ENCODE results near the gene ARID4B. TPM values are rescaled to one million over a fixed set of nuclear protein-coding genes. Genes with fewer than 3 reads are reported as not detected.

ARID4B gene
- total and polyA plus RNA-seq, 2 donors (not counting 3 experiments of a cell fraction or from before 2014, with no cell fraction given), result 6.7 to 40.7 TPM

- intact Hi-C loops (cut with micrococcal nuclease), result no loop called here
- H3K4me3 ChIP-seq (replicated peaks in 1 of 3; ENCODE audit: insufficient read depth in 1 of 3, low read depth in 1 of 3, low read length in 3 of 3), result no peak overlapping the region
- H3K9me3 ChIP-seq (replicated peaks; ENCODE audit: control insufficient read depth, insufficient read depth, low read length), result no peaks in the 10 kb centered on the region
- H3K4me1 ChIP-seq (ENCODE audit: control insufficient read depth, extremely low read depth, insufficient read depth, low read length), result no peaks in the 10 kb centered on the region
- ChIA-PET CTCF (interaction anchor here (1.1 to 1.3 kb wide), 2 partner anchors 247 to 248 kb away, joined by 3 to 4 read pairs; no protein-coding TSS in a partner anchor), POLR2A (interaction anchor here (0.6 kb wide), 1 partner anchor 193 kb away, joined by 4 read pairs; no protein-coding TSS in a partner anchor)
- H3K79me2 ChIP-seq (ENCODE audit: control insufficient read depth, insufficient read depth, low read length), result no peaks in the 10 kb centered on the region
- H2AFZ ChIP-seq (ENCODE audit: low read depth, low read length), result no peak overlapping the region
- no peak overlapping the region for H3K27ac ChIP-seq (ENCODE audit: insufficient read depth, low read depth, low read length)
- no peaks in the 10 kb centered on the region for H3K9me1 ChIP-seq (replicated peaks; ENCODE audit: control insufficient read depth, extremely low read depth, insufficient read depth, low read length)
- H3K9ac ChIP-seq (replicated peaks; ENCODE audit: extremely low read depth, insufficient read depth, low read length), result no peak overlapping the region
- H3K27me3 ChIP-seq (ENCODE audit: control insufficient read depth in 2 of 2, insufficient read depth in 2 of 2, low read length in 2 of 2), result no peaks in the 10 kb centered on the region
- no peak for DNase-seq (ENCODE audit: low read depth, low spot score)
- BruUV-seq (replicated peaks), result no TSS peak
- no peaks in the 10 kb centered on the region for H4K20me1 ChIP-seq (replicated peaks; ENCODE audit: control insufficient read depth, extremely low read depth, insufficient read depth, low read length)
- dilution Hi-C loops (cut with MboI; ENCODE audit: extremely low pct_ligation_motif_present, low sequenced_read_pairs), result no loop called here
- no peak overlapping the region for H3K4me2 ChIP-seq (ENCODE audit: insufficient read depth, low read length)
- H3K36me3 ChIP-seq (ENCODE audit: control insufficient read depth in 2 of 2, extremely low read depth in 1 of 2, insufficient read depth in 2 of 2, low read length in 2 of 2), result peaks cover 2 to 4% of the 10 kb centered on the region in 2 experiments
- FAIRE-seq, result no peak
- TF ChIP-seq MAX (IDR thresholded peaks at IDR 0.05; ENCODE audit: insufficient read depth, insufficient read length) (no peak), JUN (IDR thresholded peaks at IDR 0.05; ENCODE audit: borderline replicate concordance, insufficient read depth, insufficient read length, low read depth) (no peak), POLR2A (IDR thresholded peaks at IDR 0.05; ENCODE audit: low read depth, low read length) (no peak), GATA2 (IDR thresholded peaks at IDR 0.05; ENCODE audit: insufficient read depth, insufficient read length, low read depth, low read length) (no peak)
Measured at GRCh38 chr1:235168375-235168774, 159.6 kb downstream of the ARID4B start.

GRCh38 chr1:235161685-235162327, 166.2 kb downstream of the ARID4B start:
- Histone ChIP-seq H3K4me2 (ENCODE audit: insufficient read depth, low read length) (peak overlapping the region; percentile 91), H2AFZ (ENCODE audit: low read depth, low read length) (peak overlapping the region; percentile 85), H3K4me1 (ENCODE audit: control insufficient read depth, extremely low read depth, insufficient read depth, low read length) (peaks cover 4% of the 10 kb centered on the region), H3K9me1 (replicated peaks; ENCODE audit: control insufficient read depth, extremely low read depth, insufficient read depth, low read length) (no peaks in the 10 kb centered on the region), H4K20me1 (replicated peaks; ENCODE audit: control insufficient read depth, extremely low read depth, insufficient read depth, low read length) (no peaks in the 10 kb centered on the region), H3K9ac (replicated peaks; ENCODE audit: extremely low read depth, insufficient read depth, low read length) (peak overlapping the region; percentile 81), H3K4me3 (replicated peaks in 1 of 3; ENCODE audit: insufficient read depth in 1 of 3, low read depth in 1 of 3, low read length in 3 of 3) (peak overlapping the region; percentile 77 to 93 (median 86)), H3K36me3 (ENCODE audit: control insufficient read depth in 2 of 2, extremely low read depth in 1 of 2, insufficient read depth in 2 of 2, low read length in 2 of 2) (peaks cover 8% of the 10 kb centered on the region in 2 experiments), H3K27me3 (ENCODE audit: control insufficient read depth in 2 of 2, insufficient read depth in 2 of 2, low read length in 2 of 2) (no peaks in the 10 kb centered on the region), H3K27ac (ENCODE audit: insufficient read depth, low read depth, low read length) (peak overlapping the region; percentile 66), H3K79me2 (ENCODE audit: control insufficient read depth, insufficient read depth, low read length) (peaks cover 25% of the 10 kb centered on the region), H3K9me3 (replicated peaks; ENCODE audit: control insufficient read depth, insufficient read depth, low read length) (no peaks in the 10 kb centered on the region)
- dilution Hi-C loops (cut with MboI; ENCODE audit: extremely low pct_ligation_motif_present, low sequenced_read_pairs) (no loop called here), intact Hi-C loops (cut with micrococcal nuclease) (loop anchor here (5.0 kb wide), 1 partner anchor 165 kb away; the partner anchor contains the start of genes ARID4B and GGPS1)
- CTCF ChIA-PET, result interaction anchor here (1.4 kb wide), 1 partner anchor 57 kb away, joined by 3 read pairs; no protein-coding TSS in a partner anchor
- TF ChIP-seq GATA2 (IDR thresholded peaks at IDR 0.05; ENCODE audit: insufficient read depth, insufficient read length, low read depth, low read length), result no peak
- TF ChIP-seq FOS (IDR thresholded peaks at IDR 0.05; ENCODE audit: borderline replicate concordance, insufficient read depth, low read length), result no peak
- no peak for TF ChIP-seq MAX (IDR thresholded peaks at IDR 0.05; ENCODE audit: insufficient read depth, insufficient read length)
- no peak for TF ChIP-seq JUN (IDR thresholded peaks at IDR 0.05; ENCODE audit: borderline replicate concordance, insufficient read depth, insufficient read length, low read depth)
- TF ChIP-seq POLR2A (IDR thresholded peaks at IDR 0.05; ENCODE audit: low read depth, low read length), result no peak
- no peak for TF ChIP-seq MYC (IDR thresholded peaks at IDR 0.05; ENCODE audit: low read depth, low read length)
- no peak for TF ChIP-seq POLR2AphosphoS5 (IDR thresholded peaks at IDR 0.05; ENCODE audit: insufficient read depth, low read depth, low read length)
- no peak for TF ChIP-seq EZH2 (IDR thresholded peaks at IDR 0.05; ENCODE audit: borderline replicate concordance, low read depth, low read length, severe bottlenecking)
- no peak for TF ChIP-seq CTCF (IDR thresholded peaks at IDR 0.05; ENCODE audit: extremely low read depth in 1 of 2, insufficient read depth in 1 of 2, low read depth in 1 of 2, low read length in 2 of 2)
- DNase-seq (ENCODE audit: low read depth, low spot score) (no peak), FAIRE-seq (peak; percentile 15)
- POLR2A ChIA-PET, result no interaction called here
- no TSS peak for BruUV-seq (replicated peaks)
